Measurements from ENCODE around the gene ADH1C. TPM values are rescaled to one million over a fixed set of nuclear protein-coding genes. Genes with fewer than 3 reads are reported as not detected.

The ADH1C gene
- total RNA-seq, 1 experiment from 2014 or later: not detected

- Histone ChIP-seq H4K20me1 (ENCODE audit: control insufficient read depth, insufficient read depth, insufficient read length) (no peaks in the 10 kb centered on the region), H3K9ac (ENCODE audit: extremely low read depth, insufficient read length, low read length) (no peak overlapping the region), H3K4ac (ENCODE audit: low read depth, low read length) (no peak overlapping the region), H3K4me1 (ENCODE audit: insufficient read depth, low read length) (no peaks in the 10 kb centered on the region), H3K14ac (ENCODE audit: insufficient read depth, low read length) (no peak overlapping the region), H3K27me3 (ENCODE audit: insufficient read depth, low read length) (no peaks in the 10 kb centered on the region), H2BK5ac (ENCODE audit: insufficient read length, low read length) (no peak overlapping the region), H2BK120ac (ENCODE audit: low read depth, low read length, poor library complexity, severe bottlenecking) (no peak overlapping the region), H2BK20ac (ENCODE audit: low read depth, low read length, poor library complexity, severe bottlenecking) (no peak overlapping the region), H4K8ac (replicated peaks; ENCODE audit: insufficient read length, low read depth, low read length) (no peak overlapping the region), H3K9me3 (ENCODE audit: control insufficient read depth, low read depth, low read length) (no peaks in the 10 kb centered on the region), H3K79me2 (ENCODE audit: insufficient read depth, low read length) (no peaks in the 10 kb centered on the region), H3K27ac (ENCODE audit: insufficient read length, low read depth, low read length) (no peak overlapping the region), H3K18ac (ENCODE audit: insufficient read length, low read depth, low read length) (no peak overlapping the region), H4K91ac (ENCODE audit: insufficient read length, low read depth, low read length) (no peak overlapping the region), H3T11ph (ENCODE audit: low read length) (no peak overlapping the region), H2AFZ (ENCODE audit: low read length) (no peak overlapping the region), H4K5ac (ENCODE audit: insufficient read length, low read depth, low read length) (no peak overlapping the region), H3K23me2 (ENCODE audit: insufficient read length, low read depth, low read length, poor library complexity, severe bottlenecking) (no peaks in the 10 kb centered on the region), H3K79me1 (ENCODE audit: insufficient read depth, low read depth, low read length, poor library complexity, severe bottlenecking) (no peaks in the 10 kb centered on the region), H2AK5ac (ENCODE audit: insufficient read length, low read length) (no peak overlapping the region), H3K4me2 (ENCODE audit: insufficient read depth, insufficient read length, low read length) (no peak overlapping the region), H3K56ac (ENCODE audit: insufficient read length, low read depth, low read length) (no peak overlapping the region), H2BK12ac (ENCODE audit: insufficient read length, low read depth, low read length) (no peak overlapping the region), H3K23ac (ENCODE audit: insufficient read length, low read depth, low read length) (no peak overlapping the region), H2BK15ac (ENCODE audit: low read depth, low read length) (no peak overlapping the region)
- Mint-ChIP-seq H3K9me3 (peaks cover 0 to 2% of the 10 kb centered on the region in 2 experiments; a peak in 2 of 5 replicates), H3K4me3 (no peak overlapping the region), H3K36me3 (ENCODE audit: insufficient read depth in 1 of 3, low read depth in 3 of 3) (no peaks in the 10 kb centered on the region), H3K4me1 (no peaks in the 10 kb centered on the region; a peak in 1 of 4 replicates), H3K27ac (no peak overlapping the region), H3K27me3 (ENCODE audit: low read depth) (no peaks in the 10 kb centered on the region)
- TF ChIP-seq CTCF (conservative IDR thresholded peaks at IDR 0.05): no peak
- no peak for DNase-seq
- no CpG with 5 or more reads among the region's 5 CpGs for WGBS (ENCODE audit: extremely low coverage, insufficient read length, low lambda C conversion rate)
These were observed 31.4 kb upstream of the ADH1C start for GRCh38 chr4:99383833-99384392.
